H1 (cell line): ENCODE data around the gene B9D2. TPM values are rescaled to one million over a fixed set of nuclear protein-coding genes. Genes with fewer than 3 reads are reported as not detected.

Experiments used
- CEBPB ChIP-seq: IDR thresholded peaks from 2 replicates; pipeline ENCODE4 v1.6.1; 2012; ENCODE audit warnings: low read depth, low read length
- CHD7 ChIP-seq: fragments of 300-600 bp; sonication (generic); IDR thresholded peaks from 2 replicates; pipeline ENCODE4 v1.7.1; 2012; ENCODE audit warnings: low read length, moderate library complexity, mild to moderate bottlenecking, inconsistent platforms; ENCODE audit not compliant: insufficient replicate concordance
- CREB1 ChIP-seq: IDR thresholded peaks from 2 replicates; pipeline ENCODE4 v1.6.1; 2012; ENCODE audit warnings: inconsistent platforms
- GTF2F1 ChIP-seq: IDR thresholded peaks from 2 replicates; pipeline ENCODE4 v1.6.1; 2012; ENCODE audit warnings: low read depth, low read length, improper control_type of control experiment, borderline replicate concordance
- HDAC6 ChIP-seq: IDR thresholded peaks from one replicate; pipeline ENCODE4 v1.7.1; 2012; ENCODE audit warnings: low read depth, mild to moderate bottlenecking, inconsistent platforms, low read length, moderate library complexity
- POU5F1 ChIP-seq: IDR thresholded peaks from 2 replicates; pipeline ENCODE4 v1.6.1; 2011; ENCODE audit warnings: low read depth, mild to moderate bottlenecking, low read length, moderate library complexity
- RAD21 ChIP-seq, 2 experiments: IDR thresholded peaks in 1 of 2; conservative IDR thresholded peaks in 1 of 2; 2 replicates each; pipeline ENCODE4 v1.6.1; 2011; ENCODE audit warnings: low read depth in 2 of 2, low read length in 2 of 2, improper control_type of control experiment in 1 of 2, inconsistent platforms in 1 of 2, mild to moderate bottlenecking in 1 of 2, moderate library complexity in 1 of 2
- SIRT6 ChIP-seq: IDR thresholded peaks from one replicate; pipeline ENCODE4 v1.7.1; 2012; ENCODE audit warnings: low read length, inconsistent platforms
- SP1 ChIP-seq: IDR thresholded peaks from 2 replicates; pipeline ENCODE4 v1.6.1; 2011; ENCODE audit warnings: low read depth, low read length
- SRF ChIP-seq: IDR thresholded peaks from 2 replicates; pipeline ENCODE4 v1.6.1; 2011; ENCODE audit warnings: mild to moderate bottlenecking, low read depth, low read length, moderate library complexity
- polyA plus RNA-seq, 7 experiments: library from polyadenylated mRNA; depleted of rRNA in 3 of 7; stranded (reverse) in 5 of 7; unstranded in 2 of 7; fragments of >200 nt in 5 of 7; fragments of 200-250 nt in 2 of 7; gene quantifications; 1 replicate in 5 of 7; 2 replicates in 1 of 7; 4 replicates in 1 of 7; pipeline versions ENCODE4 v1.2.1 to v1.2.3, GENCODE V29; 2011 to 2013; ENCODE audit warnings: missing spikeins in 2 of 7, mixed read lengths in 2 of 7
- total RNA-seq: library from RNA; stranded (reverse); fragmentation: NEBNext Ultra II Directional; extraction: Animal tissue kit (Norgen Biotek cat#: 25700); gene quantifications from 2 replicates; pipeline ENCODE4 v1.2.1, GENCODE V29; 2021

The B9D2 gene
- total and polyA plus RNA-seq, 2 of the 8 experiments (the other 6 are each of a cell fraction or from before 2014, with no cell fraction given): 4.9 to 6.3 TPM

DNA sequence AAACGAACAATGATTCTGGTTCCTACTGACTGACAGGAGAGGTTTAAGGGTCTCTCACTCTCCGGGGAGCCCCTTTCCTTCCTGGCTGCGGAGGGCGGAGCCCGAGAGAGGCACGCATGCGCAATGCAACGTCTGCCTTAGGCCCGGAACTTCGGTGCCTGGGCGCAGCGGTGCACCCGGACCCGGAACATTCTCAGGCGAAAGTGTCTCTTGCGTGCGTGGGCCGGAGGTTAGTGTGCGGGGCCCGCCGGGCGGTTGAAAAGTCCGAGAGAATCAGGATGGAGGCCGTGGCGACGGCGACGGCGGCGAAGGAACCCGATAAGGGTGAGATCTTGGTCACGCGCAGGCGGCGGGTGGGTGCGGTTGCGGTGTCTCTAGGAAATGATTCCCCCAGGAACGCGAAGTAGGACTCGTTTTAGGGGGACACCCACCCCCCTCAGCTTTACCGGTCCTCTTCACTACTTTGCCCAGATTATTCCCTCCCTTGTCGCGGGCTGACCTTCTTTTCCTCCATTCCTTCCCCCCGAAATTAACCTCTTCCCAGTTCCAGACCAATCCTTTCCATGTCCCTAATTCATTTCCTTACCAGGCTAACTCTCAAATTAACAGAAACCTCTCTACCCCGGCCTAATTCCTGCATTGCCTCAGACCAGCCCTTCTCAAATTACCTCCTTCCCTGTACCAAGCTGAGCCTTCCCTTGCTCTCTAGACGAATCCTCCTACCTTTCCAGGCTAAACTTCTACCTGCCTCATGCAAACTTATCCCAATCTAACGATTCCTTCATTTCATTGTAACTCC, 53.7 kb downstream of the B9D2 start, which contains the start of gene CCDC97 (continued):
- TF ChIP-seq CHD7 (no peak), CREB1 (peak; percentile 27; the same call in 1 of the 2 replicates), SP1 (peak; percentile 57; the same call in 1 of the 2 replicates), SRF (peak; percentile 13; the same call in 1 of the 2 replicates), CEBPB (peak; percentile 59), SIRT6 (no peak), HDAC6 (no peak), POU5F1 (no peak), GTF2F1 (no peak), RAD21 (IDR thresholded peaks at IDR 0.05 in 1 of 2, conservative IDR thresholded peaks at IDR 0.05 in 1 of 2; ENCODE audit: low read depth in 2 of 2, low read length in 2 of 2) (no peak)
